Measurements from ENCODE around the gene TSPY9. TPM values are rescaled to one million over a fixed set of nuclear protein-coding genes. Genes with fewer than 3 reads are reported as not detected.
"Not testable (repeated sequence)": the region's sequence is repeated elsewhere in the genome, so short reads cannot be mapped to it uniquely, and the experiment has no call there.

TSPY9 gene, protein sequence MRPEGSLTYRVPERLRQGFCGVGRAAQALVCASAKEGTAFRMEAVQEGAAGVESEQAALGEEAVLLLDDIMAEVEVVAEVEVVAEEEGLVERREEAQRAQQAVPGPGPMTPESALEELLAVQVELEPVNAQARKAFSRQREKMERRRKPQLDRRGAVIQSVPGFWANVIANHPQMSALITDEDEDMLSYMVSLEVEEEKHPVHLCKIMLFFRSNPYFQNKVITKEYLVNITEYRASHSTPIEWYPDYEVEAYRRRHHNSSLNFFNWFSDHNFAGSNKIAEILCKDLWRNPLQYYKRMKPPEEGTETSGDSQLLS
- not detected for total RNA-seq

DNA sequence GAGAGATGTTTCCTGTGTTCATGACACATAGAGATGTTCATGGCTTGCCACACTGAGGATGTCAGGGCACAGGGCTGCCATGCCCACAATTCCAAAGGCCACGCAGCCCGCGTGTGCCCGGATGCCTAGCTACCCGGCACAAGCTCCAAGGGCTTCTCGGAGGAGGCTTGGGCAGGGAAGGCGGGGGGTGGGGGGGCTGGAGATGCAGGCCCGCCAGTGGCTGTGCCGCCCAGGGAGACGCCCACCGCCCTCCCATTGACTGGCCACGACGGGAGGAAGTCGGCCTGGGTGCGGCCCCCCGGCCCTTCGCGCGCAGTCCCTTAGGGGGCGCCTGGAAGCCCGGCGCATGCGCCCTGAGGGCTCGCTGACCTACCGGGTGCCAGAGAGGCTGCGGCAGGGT, at the start of gene TSPY9:
Gene TSPY9 (plus strand): TSS at position 301 of the 400 bp plus-strand sequence. CDS start 46 bp downstream, at position 347.
- CTCF ChIA-PET, POLR2A ChIA-PET: not testable (repeated sequence)

DNA sequence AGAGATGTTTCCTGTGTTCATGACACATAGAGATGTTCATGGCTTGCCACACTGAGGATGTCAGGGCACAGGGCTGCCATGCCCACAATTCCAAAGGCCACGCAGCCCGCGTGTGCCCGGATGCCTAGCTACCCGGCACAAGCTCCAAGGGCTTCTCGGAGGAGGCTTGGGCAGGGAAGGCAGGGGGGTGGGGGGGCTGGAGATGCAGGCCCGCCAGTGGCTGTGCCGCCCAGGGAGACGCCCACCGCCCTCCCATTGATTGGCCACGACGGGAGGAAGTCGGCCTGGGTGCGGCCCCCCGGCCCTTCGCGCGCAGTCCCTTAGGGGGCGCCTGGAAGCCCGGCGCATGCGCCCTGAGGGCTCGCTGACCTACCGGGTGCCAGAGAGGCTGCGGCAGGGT, 20.4 kb upstream of the TSPY9 start, which contains the start of gene TSPY1:
Gene TSPY1 (plus strand): TSS at position 301 of the 400 bp plus-strand sequence. CDS start 46 bp downstream, at position 347.
- CTCF ChIA-PET, POLR2A ChIA-PET: not testable (repeated sequence)

- POLR2A ChIA-PET, CTCF ChIA-PET: not testable (repeated sequence)
Observed at GRCh38 chrY:9504396-9504795, 17.3 kb downstream of the TSPY9 start.

DNA sequence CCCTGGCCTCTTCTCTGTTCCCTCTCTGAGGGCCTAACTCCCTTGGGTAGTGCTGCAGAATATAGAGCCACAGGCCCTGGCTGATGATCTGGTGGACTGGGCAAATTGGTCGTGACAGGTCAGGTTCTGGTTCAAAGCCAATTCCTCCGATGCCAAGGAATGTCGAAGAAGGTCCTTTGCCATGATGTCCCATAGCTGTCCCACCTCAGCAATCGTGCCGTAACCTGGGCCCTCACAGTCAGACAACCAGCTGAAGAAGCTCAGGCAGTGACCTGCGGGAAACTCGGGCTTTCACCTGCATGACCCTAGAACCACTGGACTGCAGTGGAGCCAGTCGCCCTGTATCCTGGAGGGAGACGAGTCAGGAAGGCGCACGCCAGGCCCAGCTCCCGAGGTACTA, 29.2 kb downstream of the TSPY9 start:
- CTCF ChIA-PET, POLR2A ChIA-PET: not testable (repeated sequence)

DNA sequence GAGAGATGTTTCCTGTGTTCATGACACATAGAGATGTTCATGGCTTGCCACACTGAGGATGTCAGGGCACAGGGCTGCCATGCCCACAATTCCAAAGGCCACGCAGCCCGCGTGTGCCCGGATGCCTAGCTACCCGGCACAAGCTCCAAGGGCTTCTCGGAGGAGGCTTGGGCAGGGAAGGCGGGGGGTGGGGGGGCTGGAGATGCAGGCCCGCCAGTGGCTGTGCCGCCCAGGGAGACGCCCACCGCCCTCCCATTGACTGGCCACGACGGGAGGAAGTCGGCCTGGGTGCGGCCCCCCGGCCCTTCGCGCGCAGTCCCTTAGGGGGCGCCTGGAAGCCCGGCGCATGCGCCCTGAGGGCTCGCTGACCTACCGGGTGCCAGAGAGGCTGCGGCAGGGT, 40.5 kb downstream of the TSPY9 start, which contains the start of gene TSPY10:
Gene TSPY10 (plus strand): TSS at position 301 of the 400 bp plus-strand sequence. CDS start 46 bp downstream, at position 347.
- POLR2A ChIA-PET, CTCF ChIA-PET: not testable (repeated sequence)

Other genes with a start within 250 kb of the TSPY9 start
- not detected for gene TSPY4, start 149.8 kb upstream of the TSPY9 start, total RNA-seq
- not detected for gene TSPY8, start 129.5 kb upstream of the TSPY9 start, total RNA-seq
- not detected for gene TSPY3, start 88.8 kb upstream of the TSPY9 start, total RNA-seq
- gene TSPY1, start 20.3 kb upstream of the TSPY9 start, total RNA-seq, result not detected
- gene TSPY10, start 40.6 kb downstream of the TSPY9 start, total RNA-seq, result not detected

Data from activated CD8-positive, alpha-beta memory T cell treated with anti-CD3 and anti-CD28 coated beads for 36 hours (primary cell).